ENCODE data around the gene STK26. TPM values are rescaled to one million over a fixed set of nuclear protein-coding genes. Genes with fewer than 3 reads are reported as not detected.

STK26 gene
- total RNA-seq, 1 experiment from 2014 or later: 50.7 TPM

DNA sequence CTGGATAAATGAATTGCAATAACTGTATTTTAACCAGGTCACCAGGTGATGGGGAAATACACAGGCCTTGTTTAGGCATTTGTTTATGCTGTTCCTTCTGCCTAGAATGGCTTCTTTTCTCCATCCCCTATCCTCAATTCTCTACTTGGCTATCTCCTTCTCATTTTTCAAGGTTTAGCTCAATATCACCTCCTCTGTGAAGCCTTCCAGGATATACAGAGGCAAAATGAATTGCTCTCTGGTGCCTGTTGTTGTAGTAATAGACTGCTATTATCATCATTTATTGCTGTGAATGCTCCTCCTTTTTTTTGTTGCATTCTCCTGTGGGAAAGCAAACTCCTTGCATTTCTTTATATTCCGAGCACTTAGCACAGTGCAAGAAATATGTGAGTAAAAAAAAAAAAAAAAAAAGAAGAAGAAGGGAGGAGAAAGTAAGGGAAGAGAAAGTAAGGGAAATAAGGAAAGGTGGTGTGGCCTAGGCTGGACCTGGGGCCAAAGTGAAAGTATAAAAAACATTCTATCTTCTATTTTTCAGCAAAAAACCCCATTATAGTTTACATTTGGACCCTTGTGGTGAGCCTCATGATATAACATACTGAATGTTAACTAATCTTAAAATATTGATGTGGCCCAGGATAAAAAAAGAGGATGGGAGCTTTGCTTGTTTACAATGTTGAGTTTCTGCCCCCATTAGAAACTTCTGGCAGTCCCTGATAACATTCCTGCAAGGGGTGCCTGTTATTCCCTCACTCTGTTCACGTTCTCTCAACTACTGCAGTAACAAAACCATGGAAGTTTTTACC is 6.3 kb upstream of the STK26 start:
- BruUV-seq (replicated peaks): no TSS peak
- H3K4me2 ChIP-seq (ENCODE audit: low read length): no peak overlapping the region
- no peaks in the 10 kb centered on the region for H4K20me1 ChIP-seq (ENCODE audit: low read length)
- no peaks in the 10 kb centered on the region for H3K4me1 ChIP-seq (ENCODE audit: insufficient read depth, low read length)
- no peaks in the 10 kb centered on the region for H3K79me2 ChIP-seq (ENCODE audit: low read length)
- no peak overlapping the region for H3K4me3 ChIP-seq (ENCODE audit: low read length)
- H2AFZ ChIP-seq (ENCODE audit: low read length): no peak overlapping the region
- TF ChIP-seq, protein P1, sequence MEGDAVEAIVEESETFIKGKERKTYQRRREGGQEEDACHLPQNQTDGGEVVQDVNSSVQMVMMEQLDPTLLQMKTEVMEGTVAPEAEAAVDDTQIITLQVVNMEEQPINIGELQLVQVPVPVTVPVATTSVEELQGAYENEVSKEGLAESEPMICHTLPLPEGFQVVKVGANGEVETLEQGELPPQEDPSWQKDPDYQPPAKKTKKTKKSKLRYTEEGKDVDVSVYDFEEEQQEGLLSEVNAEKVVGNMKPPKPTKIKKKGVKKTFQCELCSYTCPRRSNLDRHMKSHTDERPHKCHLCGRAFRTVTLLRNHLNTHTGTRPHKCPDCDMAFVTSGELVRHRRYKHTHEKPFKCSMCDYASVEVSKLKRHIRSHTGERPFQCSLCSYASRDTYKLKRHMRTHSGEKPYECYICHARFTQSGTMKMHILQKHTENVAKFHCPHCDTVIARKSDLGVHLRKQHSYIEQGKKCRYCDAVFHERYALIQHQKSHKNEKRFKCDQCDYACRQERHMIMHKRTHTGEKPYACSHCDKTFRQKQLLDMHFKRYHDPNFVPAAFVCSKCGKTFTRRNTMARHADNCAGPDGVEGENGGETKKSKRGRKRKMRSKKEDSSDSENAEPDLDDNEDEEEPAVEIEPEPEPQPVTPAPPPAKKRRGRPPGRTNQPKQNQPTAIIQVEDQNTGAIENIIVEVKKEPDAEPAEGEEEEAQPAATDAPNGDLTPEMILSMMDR (conservative IDR thresholded peaks at IDR 0.05; ENCODE audit: low read depth, low read length): no peak
- TF ChIP-seq EZH2phosphoT487 (IDR thresholded peaks at IDR 0.05; ENCODE audit: borderline replicate concordance, low read length) (no peak), EZH2 (IDR thresholded peaks at IDR 0.05; ENCODE audit: low read length, unreplicated experiment) (no peak)
- no peaks in the 10 kb centered on the region for H3F3A ChIP-seq (ENCODE audit: low read length, unreplicated experiment)
- POLR2A ChIA-PET (ENCODE audit: unreplicated experiment): no interaction called here
- H3K9me2 ChIP-seq (replicated peaks; ENCODE audit: low read length): no peaks in the 10 kb centered on the region
- no peak overlapping the region for H3K9ac ChIP-seq (ENCODE audit: low read length)
- no peak for ATAC-seq
- intact Hi-C loops (cut with micrococcal nuclease): no loop called here
- H3K9me3 ChIP-seq (ENCODE audit: low read length): no peaks in the 10 kb centered on the region
- no peak overlapping the region for H3K27ac ChIP-seq (ENCODE audit: low read length)
- no peak for DNase-seq
- H3K27me3 ChIP-seq (ENCODE audit: low read length): no peaks in the 10 kb centered on the region
- H3K36me3 ChIP-seq (ENCODE audit: low read depth, low read length): no peaks in the 10 kb centered on the region
- CTCF ChIA-PET: no interaction called here

DNA sequence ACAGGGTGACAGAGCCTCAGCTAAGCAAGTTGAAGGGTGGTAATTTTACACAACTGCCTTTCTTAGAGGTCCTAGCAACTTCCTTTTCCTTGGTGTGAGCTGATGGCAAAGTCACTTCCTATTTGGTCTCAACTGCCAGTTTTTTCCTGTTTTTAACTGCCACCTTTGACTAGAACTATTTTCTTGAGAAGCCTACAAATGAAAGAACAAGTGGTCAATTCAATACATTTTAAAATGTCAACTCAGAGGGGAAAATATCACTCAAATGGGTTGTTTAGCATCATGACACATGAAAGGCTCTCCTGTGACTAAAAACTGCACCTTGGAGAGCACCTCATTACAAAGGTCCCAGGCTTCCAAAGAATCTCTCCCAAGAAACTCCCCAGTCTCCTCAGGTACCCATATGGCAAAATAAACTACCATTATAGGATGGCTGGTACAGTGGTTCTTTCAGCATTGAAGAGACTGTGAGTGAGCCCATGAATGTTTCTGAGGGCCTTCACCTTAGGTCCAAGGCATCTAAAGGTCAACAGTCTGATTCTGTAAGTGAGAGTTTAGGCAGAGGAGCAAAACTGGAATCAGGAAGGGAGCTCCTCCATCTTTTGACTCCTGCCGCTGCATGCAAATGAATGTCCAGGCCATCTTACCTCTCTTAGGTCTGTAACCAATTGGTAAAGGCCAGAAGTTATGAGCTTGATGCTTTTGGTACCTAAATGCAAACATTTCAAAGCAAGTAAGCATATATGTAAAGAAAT is 5.5 kb upstream of the STK26 start:
- DNase-seq (no peak), ATAC-seq (no peak)
- Histone ChIP-seq H3K79me2 (ENCODE audit: low read length) (no peaks in the 10 kb centered on the region), H3K36me3 (ENCODE audit: low read depth, low read length) (no peaks in the 10 kb centered on the region), H3F3A (ENCODE audit: low read length, unreplicated experiment) (no peaks in the 10 kb centered on the region), H2AFZ (ENCODE audit: low read length) (no peak overlapping the region), H3K27ac (ENCODE audit: low read length) (no peak overlapping the region), H3K9ac (ENCODE audit: low read length) (no peak overlapping the region), H3K27me3 (ENCODE audit: low read length) (no peaks in the 10 kb centered on the region), H3K4me1 (ENCODE audit: insufficient read depth, low read length) (no peaks in the 10 kb centered on the region), H4K20me1 (ENCODE audit: low read length) (no peaks in the 10 kb centered on the region), H3K4me2 (ENCODE audit: low read length) (no peak overlapping the region), H3K4me3 (ENCODE audit: low read length) (no peak overlapping the region), H3K9me2 (replicated peaks; ENCODE audit: low read length) (no peaks in the 10 kb centered on the region), H3K9me3 (ENCODE audit: low read length) (no peaks in the 10 kb centered on the region)
- CTCF ChIA-PET: no interaction called here
- no TSS peak for BruUV-seq (replicated peaks)
- POLR2A ChIA-PET (ENCODE audit: unreplicated experiment): no interaction called here
- TF ChIP-seq, protein P1 (conservative IDR thresholded peaks at IDR 0.05; ENCODE audit: low read depth, low read length): no peak
- no peak for TF ChIP-seq EZH2phosphoT487 (IDR thresholded peaks at IDR 0.05; ENCODE audit: borderline replicate concordance, low read length)
- no peak for TF ChIP-seq EZH2 (IDR thresholded peaks at IDR 0.05; ENCODE audit: low read length, unreplicated experiment)
- intact Hi-C loops (cut with micrococcal nuclease): no loop called here

All from PC-3 (cell line).